ENCODE data around the gene ARHGEF6.

DNA sequence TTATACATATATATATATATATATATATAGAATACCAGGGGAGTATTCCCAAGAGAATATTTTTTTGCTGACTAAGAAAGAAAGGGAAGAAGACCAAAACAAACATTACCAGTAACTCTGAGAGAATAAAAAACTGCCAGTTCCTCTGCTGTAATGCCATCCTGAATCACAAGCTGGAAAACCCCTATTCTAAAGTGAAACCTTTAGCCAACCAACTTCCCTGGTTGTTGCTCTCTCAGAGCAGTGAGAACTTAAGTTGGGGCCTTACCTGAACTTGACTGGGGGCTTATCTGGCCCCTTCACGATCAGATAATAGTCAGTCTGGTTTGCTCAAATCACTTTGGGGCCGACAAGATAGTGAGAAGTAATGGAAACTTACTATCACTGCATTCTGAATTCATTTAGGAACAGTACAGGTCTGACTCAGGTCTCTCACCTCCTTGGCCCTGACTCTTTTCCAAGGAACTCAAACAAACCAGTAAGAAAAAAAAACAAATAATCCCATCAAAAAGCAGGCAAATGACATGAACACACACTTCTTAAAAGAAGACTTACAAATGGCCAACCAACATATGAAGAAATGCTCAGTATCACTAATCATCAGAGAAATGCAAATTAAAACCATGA is 70.3 kb downstream of the ARHGEF6 start:
- TF ChIP-seq CTCF (IDR thresholded peaks at IDR 0.05) (no peak), POLR2A (IDR thresholded peaks at IDR 0.05) (no peak), POLR2AphosphoS5 (IDR thresholded peaks at IDR 0.05) (no peak)

Data from prostate gland (tissue), 2 donors.